ENCODE results near the gene IRAK1BP1.
A peak's percentile ranks its signal among the peaks of the same experiment; 100 is the strongest.
"Not testable (repeated sequence)": the region's sequence is repeated elsewhere in the genome, so short reads cannot be mapped to it uniquely, and the experiment has no call there.

Gene IRAK1BP1, protein sequence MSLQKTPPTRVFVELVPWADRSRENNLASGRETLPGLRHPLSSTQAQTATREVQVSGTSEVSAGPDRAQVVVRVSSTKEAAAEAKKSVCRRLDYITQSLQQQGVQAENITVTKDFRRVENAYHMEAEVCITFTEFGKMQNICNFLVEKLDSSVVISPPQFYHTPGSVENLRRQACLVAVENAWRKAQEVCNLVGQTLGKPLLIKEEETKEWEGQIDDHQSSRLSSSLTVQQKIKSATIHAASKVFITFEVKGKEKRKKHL

DNA sequence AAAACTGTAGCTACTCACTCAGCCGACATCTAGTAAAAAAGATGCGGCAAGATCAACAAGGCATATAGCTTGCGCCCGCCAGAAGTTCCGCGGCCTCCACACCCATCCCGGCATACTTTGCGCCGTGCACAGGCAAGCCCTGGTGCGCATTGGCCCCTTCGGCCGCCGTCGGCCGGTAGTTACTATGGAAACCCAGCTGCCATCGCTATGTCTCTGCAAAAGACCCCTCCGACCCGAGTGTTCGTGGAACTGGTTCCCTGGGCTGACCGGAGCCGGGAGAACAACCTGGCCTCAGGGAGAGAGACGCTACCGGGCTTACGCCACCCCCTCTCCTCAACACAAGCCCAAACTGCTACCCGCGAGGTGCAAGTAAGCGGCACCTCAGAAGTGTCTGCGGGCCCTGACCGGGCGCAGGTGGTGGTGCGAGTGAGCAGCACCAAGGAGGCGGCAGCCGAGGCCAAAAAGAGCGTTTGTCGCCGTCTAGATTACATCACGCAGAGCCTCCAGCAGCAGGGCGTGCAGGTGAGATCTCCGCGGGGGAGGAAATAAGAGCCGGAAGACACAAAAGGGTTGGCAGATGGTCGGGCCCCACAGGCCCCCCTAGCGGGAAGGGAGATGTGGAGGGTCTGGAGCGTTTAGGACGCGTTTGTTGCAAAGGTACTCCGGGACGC, at the start of gene IRAK1BP1:
IRAK1BP1 (plus strand) TSS at position 182 of the 671 bp plus-strand sequence; CDS start at position 208, 26 bp downstream.
- DNase-seq (ENCODE audit: low read depth in 3 of 3, low spot score in 1 of 3): peak; percentile 32 to 64 (median 34)

DNA sequence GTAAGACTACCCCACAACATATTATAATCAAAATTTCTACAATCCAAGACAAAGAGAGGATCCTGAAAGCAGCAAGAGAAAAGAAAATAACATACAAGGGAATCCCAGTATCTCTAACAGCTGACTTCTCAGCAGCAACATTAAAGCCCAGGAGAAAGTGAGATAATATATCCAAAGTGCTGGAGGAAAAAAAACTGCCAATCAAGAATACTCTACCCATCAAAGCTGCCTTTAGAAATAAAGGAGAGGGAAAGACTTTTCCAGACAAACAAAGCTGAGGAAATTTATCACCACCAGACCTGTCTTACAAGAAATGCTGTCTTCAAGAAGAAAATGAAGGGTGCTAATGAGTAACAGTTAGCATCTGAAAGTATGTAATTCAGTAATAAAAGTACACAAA, 43.3 kb upstream of the IRAK1BP1 start:
- DNase-seq (ENCODE audit: low read depth in 3 of 3, low spot score in 1 of 3): no peak

DNA sequence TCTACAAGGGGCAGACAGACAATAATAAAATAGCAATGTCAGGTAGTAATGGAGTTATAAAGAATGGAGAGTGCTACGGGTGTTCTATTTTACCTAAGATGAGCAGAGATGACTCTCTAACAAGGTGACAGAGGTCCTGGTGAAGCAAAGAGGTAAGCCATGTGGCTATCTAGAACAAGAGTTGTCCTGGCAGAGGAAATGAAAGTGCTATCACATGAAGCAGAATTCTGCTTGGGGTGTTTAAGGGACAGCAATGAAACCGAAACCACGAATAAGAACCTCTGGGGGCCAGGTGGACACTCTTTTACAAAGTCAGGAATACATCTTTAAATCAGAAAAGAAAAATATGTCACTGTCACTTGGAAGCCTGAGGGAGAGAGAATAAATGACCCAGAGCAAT, 37.9 kb upstream of the IRAK1BP1 start:
- no peak for DNase-seq (ENCODE audit: low read depth in 3 of 3, low spot score in 1 of 3)

DNA sequence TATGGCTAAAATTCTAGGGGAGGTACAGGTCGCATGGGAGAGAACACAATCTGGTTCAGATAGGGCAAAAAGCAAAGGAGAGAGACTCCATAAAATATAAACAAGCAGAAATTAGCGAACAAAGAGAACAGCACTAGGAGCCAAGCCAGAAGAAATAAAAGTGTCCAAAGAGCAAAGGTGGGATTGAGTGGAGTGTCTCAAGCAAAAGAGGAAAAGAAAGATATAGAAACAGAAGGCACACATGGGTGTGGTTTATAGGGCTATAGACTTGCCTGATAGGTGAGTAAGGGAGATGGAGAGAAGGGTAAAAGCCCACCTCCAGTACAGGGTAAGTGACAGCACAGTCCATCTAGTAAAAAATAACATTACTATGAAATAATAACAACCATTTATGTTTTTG, 36.5 kb upstream of the IRAK1BP1 start:
- no peak for DNase-seq (ENCODE audit: low read depth in 3 of 3, low spot score in 1 of 3)

DNA sequence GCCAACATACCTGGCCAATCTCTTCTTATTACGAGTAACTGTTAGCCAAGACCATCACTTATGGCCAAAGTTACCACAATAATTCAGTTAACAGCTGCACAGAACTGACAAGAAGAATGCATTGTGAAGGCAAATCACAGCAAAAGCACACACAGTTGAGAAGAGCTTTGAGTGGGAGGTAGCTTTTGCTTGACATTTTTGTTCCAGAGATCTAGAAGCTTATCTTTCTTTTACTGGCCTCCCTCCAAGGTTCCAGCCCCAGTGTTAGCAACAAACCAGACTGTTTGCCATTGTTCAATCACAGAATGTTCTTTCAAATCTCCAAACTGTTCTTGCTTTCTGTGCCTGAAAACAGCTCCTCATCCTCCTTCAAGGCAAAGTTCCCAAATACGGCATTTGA, 35.9 kb upstream of the IRAK1BP1 start:
- no peak for DNase-seq (ENCODE audit: low read depth in 3 of 3, low spot score in 1 of 3)

DNA sequence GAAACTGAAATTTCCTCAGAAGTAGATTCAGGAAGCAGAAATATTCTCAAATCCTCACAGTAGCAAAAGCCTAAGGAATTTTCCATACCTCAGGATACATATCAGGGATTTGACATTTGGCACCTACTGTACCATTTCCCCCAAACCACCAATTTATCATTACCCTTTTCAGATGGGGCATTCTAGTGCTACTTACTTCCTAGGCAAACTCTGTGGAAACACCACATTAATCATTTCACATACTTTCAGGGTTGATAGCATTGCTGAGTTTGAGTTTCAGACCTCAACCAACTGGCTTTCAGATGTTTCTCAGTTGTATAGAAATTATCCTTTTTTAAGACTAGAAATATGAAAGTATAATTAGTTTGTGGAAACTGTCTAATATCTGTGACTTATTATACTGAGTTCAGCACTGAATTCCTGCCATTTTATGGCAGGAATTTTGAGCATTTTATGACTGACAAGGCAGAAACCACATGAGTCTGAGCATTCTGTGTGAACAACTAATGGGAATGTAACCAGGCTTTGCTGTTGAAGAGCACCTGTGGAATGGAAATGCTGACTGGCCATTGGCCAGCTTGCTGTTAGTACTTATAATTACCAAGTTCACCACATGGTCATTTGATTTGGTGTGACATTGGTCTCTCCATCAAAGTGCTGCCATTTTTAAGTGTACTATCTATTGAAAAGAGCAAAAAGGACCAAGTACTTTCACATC, 35.1 kb upstream of the IRAK1BP1 start:
- DNase-seq (ENCODE audit: low read depth in 3 of 3, low spot score in 1 of 3): no peak

DNA sequence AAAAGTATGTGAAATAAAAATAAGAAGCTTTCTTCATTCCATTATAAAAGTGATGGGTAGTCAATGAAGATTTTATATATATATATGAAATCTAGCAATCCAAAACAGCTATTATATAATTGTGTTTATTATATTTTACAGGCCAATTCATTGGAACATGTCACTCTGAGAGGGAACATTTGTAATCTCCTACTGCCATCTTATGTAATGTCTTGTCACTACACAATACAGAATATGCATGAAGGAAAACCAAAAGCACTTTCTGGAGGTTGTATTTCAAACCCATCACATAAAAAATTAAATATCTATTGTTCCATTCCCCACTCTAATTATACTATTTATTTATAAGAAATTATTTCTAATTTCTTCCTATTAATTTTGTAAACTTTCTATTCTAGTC, 31.5 kb upstream of the IRAK1BP1 start:
- no peak for DNase-seq (ENCODE audit: low read depth in 3 of 3, low spot score in 1 of 3)

DNA sequence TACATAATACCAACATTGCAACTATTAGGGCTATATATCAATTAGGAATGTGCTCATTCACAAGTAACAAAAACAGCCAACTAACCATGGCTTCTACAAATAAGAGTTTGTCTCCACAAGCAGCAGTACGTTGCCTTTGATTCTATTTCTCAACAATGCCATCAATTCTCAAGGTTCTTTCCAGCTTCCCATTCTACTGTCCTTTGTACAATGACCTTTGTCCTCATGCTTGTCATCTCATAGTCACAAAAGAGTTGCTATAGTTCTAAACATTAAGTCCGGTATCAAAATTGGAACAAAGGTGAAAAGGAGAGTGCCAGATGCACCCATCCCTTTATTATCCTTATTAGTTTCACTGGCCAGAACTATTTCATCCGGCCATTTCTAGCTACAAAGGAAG, 30.8 kb upstream of the IRAK1BP1 start:
- DNase-seq (ENCODE audit: low read depth in 3 of 3, low spot score in 1 of 3): no peak

DNA sequence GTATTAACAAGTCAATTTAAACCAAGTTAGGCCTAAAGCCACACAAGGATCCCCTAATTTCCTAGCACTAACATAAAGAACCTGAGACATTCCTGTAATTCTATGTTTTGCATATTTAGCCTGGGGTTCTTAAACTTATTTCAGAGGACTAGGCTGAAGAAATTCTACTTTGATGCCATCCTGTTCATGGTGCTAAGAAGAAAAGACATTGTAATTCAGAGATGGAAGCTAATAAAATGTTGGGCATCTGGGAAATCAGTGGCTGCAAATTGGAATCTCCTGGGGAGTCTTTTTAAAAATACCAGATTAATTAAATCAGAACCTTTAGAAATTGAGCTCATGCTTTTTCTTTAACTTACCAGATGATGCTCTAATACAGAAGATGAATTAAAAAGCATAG, 26.2 kb upstream of the IRAK1BP1 start:
- no peak for DNase-seq (ENCODE audit: low read depth in 3 of 3, low spot score in 1 of 3)

DNA sequence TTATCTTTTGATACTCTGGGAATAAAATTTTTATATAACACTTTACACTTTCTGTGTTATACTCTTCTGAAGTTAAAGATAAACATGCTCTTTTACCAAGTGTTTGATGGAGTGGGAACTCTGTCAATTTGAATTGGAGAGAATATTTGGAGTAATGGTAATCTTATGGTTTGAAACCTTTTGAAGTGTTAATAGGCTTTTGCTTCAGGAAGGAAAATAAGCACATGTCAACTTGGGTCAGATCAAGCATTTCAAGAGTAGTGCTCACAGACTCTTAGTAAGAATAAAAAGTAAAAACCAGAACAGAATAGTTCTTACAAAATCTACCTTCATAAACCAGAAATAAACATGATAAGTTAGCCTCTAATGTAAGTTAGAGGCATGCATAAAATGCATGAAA, 24.4 kb upstream of the IRAK1BP1 start:
- DNase-seq (ENCODE audit: low read depth in 3 of 3, low spot score in 1 of 3): no peak

DNA sequence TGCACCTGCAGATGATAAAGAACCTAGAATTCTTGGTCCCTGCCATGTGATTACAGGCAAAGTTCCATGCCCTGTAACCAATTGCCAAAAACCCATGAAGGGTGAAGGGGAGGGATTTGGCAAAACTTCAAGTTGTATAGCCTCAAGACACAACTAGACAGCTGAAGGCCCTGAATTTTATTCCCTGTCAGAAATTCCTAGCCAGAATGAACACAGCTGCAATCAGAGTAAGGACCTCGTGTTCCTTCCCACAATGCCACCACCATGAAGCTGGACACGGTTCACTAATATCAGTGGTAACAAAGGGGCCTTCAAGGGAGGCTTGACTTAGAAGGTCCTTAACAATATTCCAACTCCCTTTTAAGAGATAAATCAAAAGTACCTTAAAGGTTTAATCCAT, 22.5 kb upstream of the IRAK1BP1 start:
- no peak for DNase-seq (ENCODE audit: low read depth in 3 of 3, low spot score in 1 of 3)

DNA sequence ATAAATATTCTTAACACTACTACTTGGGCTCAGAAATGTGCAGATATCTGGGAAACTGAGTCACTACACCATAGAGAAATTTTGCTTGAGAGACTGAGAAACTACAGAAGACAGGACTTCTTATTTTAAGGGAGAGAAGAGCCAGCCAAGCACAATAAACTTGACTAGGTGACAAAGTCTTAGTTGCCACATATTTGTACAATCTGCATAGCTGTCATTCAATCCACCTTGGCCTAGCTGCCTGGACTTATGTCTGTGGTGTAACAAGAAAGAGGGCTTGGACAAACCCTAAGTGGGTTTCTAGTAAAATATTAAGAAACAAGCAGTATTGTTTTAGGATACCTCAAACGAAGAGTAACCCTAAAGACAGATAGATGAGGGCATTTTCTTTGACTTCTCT, 21.8 kb upstream of the IRAK1BP1 start:
- no peak for DNase-seq (ENCODE audit: low read depth in 3 of 3, low spot score in 1 of 3)

DNA sequence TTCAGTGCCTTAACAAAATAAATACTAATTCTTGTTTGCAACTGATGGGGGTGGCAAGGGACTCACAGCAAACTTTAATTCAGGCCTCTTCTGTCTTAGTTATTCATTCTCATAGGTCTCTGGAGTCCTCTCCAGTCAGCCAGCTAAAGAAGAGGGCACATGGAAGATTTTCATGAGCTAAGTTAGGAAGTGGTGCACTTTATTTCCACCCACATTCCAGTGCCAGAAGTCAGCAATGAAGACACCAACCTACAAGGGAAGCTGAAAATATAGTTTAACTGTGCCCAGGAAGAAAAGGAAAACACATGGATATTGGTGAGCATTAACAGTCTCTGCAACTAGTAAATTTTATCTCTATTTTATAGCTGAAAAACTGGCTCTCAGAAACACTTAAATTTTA, 16.7 kb upstream of the IRAK1BP1 start:
- no peak for DNase-seq (ENCODE audit: low read depth in 3 of 3, low spot score in 1 of 3)

DNA sequence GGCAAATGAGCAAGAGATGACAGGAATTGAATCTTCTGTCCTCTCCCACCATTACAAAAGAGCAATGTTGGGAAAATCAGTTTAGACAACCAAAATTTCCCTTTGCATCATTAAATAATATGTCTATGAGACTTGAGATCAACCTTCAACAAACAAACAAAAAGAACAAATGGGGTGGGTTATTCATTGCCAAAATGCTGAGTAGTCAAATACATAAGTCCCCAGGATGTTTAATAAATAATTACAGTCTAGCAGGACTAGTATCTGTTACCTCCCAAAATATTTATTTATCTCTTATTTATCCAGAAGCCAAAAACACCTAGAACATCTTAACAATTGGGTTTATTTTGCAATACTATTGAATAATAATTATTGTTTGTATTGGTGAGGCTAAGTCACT, 16.2 kb upstream of the IRAK1BP1 start:
- no peak for DNase-seq (ENCODE audit: low read depth in 3 of 3, low spot score in 1 of 3)

DNA sequence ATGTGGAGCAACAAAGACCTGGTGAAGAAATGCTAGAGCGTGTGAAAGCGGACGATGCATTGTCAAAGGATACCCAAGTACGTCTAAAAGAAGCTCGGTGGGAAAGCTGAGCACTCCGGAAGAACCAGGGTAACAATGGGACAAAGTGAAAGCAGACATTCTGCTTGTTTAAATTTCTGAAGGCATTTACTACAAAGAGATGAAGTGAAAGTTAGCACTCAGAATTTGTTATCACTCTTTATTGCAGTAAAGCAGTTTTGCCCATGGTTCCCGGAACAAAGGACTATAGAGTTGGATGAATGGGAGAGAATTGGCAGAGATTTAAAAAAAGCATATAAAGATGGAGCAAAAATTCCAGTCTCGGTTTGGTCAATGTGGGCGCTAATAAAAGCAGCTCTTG, 12.8 kb upstream of the IRAK1BP1 start:
- no peak for DNase-seq (ENCODE audit: low read depth in 3 of 3, low spot score in 1 of 3)

DNA sequence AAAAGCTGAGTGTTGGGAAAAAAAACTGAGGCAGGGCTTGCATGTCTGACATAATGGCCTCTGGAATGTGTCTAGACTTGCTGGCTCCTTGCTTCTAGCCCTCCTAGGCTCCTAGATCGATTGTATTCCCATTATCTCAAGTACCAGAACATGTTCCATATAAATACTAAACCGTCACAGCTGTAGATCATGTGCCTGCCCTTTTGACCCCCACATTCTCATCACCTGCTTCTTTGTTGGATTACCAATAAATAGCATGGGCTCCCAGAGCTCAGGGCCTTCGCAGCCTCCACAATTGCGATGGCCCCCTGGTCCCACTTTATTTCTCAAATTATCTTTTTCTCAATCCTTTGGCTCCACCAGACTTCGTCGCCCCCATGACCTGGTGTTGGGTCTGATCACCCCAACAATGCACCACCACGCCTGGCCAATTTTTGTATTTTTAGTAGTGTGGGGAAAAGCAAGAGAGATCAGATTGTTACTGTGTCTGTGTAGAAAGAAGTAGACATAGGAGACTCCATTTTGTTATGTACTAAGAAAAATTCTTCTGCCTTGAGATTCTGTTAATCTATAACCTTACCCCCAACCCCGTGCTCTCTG, 8.9 kb upstream of the IRAK1BP1 start:
- DNase-seq (ENCODE audit: low read depth in 3 of 3, low spot score in 1 of 3): not testable (repeated sequence)

DNA sequence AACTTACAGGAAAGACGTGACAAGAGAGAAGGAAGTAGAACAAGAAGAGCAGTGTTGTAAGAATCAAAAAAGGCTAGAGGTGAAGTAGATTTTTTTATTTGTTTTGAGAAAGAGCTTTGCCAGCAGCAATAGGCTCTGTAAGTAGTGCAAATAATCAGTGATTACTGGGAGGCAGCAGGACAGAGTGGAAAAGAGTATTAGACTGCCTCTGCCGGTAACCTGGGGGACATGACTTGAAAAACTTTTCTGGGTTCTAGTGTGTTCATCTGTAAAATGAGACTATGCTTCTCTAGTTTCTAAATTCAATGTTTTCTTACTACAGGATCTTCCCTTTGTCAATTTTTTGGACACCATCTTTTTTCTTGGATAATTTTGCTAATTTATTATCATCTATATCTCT, 5.8 kb upstream of the IRAK1BP1 start:
- no peak for DNase-seq (ENCODE audit: low read depth in 3 of 3, low spot score in 1 of 3)

DNA sequence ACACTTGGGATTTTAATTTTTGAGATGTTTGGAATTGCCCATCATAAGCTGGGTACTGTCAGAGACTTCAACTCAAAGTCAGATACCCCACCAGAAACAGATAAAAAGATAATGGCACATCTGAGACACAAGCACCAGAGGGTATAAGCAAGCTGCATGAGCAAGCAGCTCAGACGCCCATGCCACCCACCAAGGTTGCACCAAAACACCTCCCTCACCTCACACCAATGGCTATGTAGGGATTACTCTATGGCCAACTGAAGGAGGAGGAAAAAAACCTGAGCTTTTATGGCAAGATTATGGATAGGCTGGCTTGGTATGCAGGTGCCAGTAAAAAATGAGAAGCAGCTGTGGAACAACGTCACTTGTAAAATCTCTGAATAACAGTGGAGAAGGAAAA, 3.8 kb upstream of the IRAK1BP1 start:
- DNase-seq (ENCODE audit: low read depth in 3 of 3, low spot score in 1 of 3): no peak

DNA sequence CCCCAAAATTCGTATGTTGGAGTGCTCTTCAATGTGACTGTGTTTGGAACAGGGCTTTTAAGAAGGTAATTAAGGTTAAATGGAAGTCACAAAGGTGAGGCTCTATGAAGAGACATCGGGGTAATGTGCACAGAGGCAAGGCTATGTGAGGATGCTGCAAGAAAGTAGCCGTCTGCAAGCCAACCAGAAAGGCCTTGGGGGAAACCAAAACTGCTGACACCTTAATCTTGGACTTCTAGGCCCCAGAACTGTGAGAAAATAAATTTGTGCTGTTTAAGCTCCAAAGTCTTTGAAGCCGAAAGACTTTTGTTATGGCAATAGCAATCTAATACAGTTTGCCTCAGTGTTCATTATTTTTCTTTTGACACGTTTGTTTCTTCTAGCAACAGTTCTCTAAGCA, 2.4 kb upstream of the IRAK1BP1 start:
- no peak for DNase-seq (ENCODE audit: low read depth in 3 of 3, low spot score in 1 of 3)

DNA sequence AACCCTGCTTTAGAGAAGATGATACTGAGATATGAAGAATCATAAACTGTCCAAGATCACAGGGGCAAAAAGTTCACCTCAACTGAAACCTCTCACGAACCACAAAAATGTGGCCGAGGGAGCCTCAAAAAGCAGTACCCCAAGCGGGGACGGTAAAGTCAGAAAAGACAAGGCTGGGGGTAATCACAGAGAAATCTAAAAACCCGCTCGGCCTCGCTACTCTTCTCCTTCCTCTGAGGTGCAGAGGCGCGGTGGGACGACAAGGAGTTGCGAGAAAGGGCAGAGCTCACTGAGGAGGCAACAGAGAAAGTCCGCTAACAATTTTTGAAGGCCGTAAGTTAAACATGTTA, 356 bp upstream of the IRAK1BP1 start:
- no peak for DNase-seq (ENCODE audit: low read depth in 3 of 3, low spot score in 1 of 3)

DNA sequence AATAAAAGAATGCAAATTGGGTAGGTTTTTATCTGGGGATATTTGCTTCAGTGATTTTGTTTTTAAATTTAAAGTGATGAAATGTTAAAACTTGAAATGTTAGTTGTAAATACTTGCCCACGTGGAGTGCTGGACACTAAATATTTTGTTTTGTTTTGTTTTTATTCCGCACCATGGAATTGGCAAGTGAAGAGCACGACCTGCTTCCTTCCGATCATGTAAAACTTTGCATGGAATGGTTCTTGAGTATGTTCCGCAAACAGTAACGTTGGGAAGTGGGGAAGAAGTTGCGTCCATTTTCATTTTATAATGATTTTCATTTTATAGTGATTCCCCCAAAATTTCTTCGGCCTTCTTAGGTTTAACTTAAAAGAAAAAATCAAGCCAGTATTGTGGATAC, 765 bp downstream of the IRAK1BP1 start:
- no peak for DNase-seq (ENCODE audit: low read depth in 3 of 3, low spot score in 1 of 3)

DNA sequence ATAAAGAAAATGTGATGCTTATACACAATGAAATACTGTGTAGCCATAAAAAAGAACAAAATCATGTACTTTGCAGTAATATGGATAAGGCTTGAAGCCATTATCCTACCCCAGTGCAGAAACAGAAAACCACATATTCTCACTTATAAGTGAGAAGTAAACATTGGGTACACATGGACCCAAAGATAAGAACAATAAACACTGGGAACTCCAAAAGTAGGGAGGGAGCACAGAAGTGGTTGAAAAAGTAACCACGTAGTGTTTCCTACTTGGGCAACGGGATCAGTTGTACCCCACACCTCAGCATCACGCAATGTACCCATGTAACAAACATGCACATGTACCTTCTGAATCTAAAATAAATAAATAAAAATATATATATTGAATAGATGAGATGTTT, 8.2 kb downstream of the IRAK1BP1 start:
- no peak for DNase-seq (ENCODE audit: low read depth in 3 of 3, low spot score in 1 of 3)

Measured in stimulated activated CD4-positive, alpha-beta T cell treated with anti-CD3 and anti-CD28 coated beads, TNF-alpha, amount 100 ng/mL, for 1 hour (primary cell).